Esophagus muscularis mucosa (tissue), 4 donors: Measurements from ENCODE around the gene FLYWCH2. TPM values are rescaled to one million over a fixed set of nuclear protein-coding genes. Genes with fewer than 3 reads are reported as not detected.

Experiments used
- DNase-seq: peaks from one replicate; pipeline ENCODE4 v3.0.0-alpha.2; 2017; ENCODE audit errors: extremely low spot score
- H3K27ac ChIP-seq, 4 donors: fragments of 200-600 bp; sonication (generic); replicated peaks in 1 of 4; 1 replicate in 3 of 4; 2 replicates in 1 of 4; pipeline ENCODE4 v1.5.1; 2016 to 2019; ENCODE audit warnings: mild to moderate bottlenecking in 1 of 4
- H3K27me3 ChIP-seq, 4 donors: fragments of 200-600 bp; sonication (generic); one replicate each; pipeline versions ENCODE4 v1.5.1 to v1.6.0; 2016 to 2019
- H3K36me3 ChIP-seq, 4 donors: fragments of 200-600 bp; sonication (generic); one replicate each; pipeline ENCODE4 v1.5.1; 2016 to 2019
- H3K4me1 ChIP-seq, 4 donors: fragments of 200-600 bp; sonication (generic); one replicate each; pipeline ENCODE4 v1.5.1; 2016 to 2019
- H3K4me3 ChIP-seq, 4 donors: fragments of 200-600 bp; sonication (generic); 1 replicate in 2 of 4; 2 replicates in 2 of 4; pipeline ENCODE4 v1.5.1; 2016 to 2019; ENCODE audit warnings: mild to moderate bottlenecking in 4 of 4, moderate library complexity in 1 of 4
- H3K9me3 ChIP-seq, 4 donors: fragments of 200-600 bp; sonication (generic); 1 replicate in 3 of 4; 2 replicates in 1 of 4; pipeline ENCODE4 v1.5.1; 2016 to 2019
- EP300 ChIP-seq: sonication (generic); formaldehyde crosslinking; IDR thresholded peaks from one replicate; pipeline ENCODE4 v1.6.1; 2017; ENCODE audit warnings: antibody characterized with exemption
- POLR2A ChIP-seq: fragments of 450-650 bp; IDR thresholded peaks from one replicate; pipeline ENCODE4 v1.6.1; 2017; ENCODE audit warnings: antibody characterized with exemption, moderate library complexity, mild to moderate bottlenecking, low read depth
- POLR2AphosphoS5 ChIP-seq, 2 donors: sonication (generic); formaldehyde crosslinking; IDR thresholded peaks; one replicate each; pipeline ENCODE4 v1.6.1; 2017; ENCODE audit warnings: antibody characterized with exemption in 2 of 2
- WGBS: methylation state at CpG from one replicate; pipeline ENCODE4 v1.1.5; 2018; 5-methylcytosine and 5-hydroxymethylcytosine counted together
- intact Hi-C: fragments of 100-400 bp; cut with DNase I; formaldehyde crosslinking; loops from one replicate; pipeline ENCODE4 v1.15.1; 2023
- total RNA-seq, 4 donors: library from RNA; depleted of rRNA; stranded (reverse); fragments of >200 nt; gene quantifications; one replicate each; pipeline versions ENCODE4 v1.1.0 to v1.2.1, GENCODE V29; 2016
- TF ChIP-seq, protein P1 (sequence below), 3 experiments: fragments of 200-600 bp in 2 of 3; fragments of 450-650 bp in 1 of 3; sonication (generic) in 2 of 3; IDR thresholded peaks; one replicate each; pipeline ENCODE4 v1.5.1; 2017 to 2019; ENCODE audit warnings: antibody characterized with exemption in 3 of 3, mild to moderate bottlenecking in 2 of 3, moderate library complexity in 1 of 3

The FLYWCH2 gene
- total RNA-seq, 4 donors from 2014 or later, result 41.9 to 47.2 (median 43.9) TPM

DNA sequence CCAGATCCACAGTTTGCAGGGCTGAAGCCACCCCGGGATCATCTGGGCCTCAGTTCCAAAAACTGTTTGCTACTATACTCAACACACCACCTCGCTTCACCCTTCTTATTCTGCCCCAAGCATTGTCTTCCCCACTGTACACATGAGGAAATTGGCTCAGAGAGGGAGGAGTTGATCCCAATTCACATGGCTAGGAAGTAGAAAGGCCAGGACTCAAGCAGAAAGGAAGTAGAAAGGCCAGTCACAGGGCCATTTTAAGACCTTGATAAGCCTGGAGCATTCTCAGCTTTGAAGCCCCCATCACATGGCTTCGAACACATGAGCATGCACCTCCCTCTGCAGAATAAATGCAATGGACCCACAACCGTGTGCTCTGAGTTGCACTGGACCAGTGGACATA, 17.4 kb upstream of the FLYWCH2 start:
- intact Hi-C loops, result loop anchor here (10.0 kb wide), 1 partner anchor 151 kb away; no protein-coding TSS in a partner anchor
- Histone ChIP-seq H3K9me3 (peaks cover 0 to 9% (median 3%) of the 10 kb centered on the region in 4 donors), H3K27ac (no peak overlapping the region), H3K4me3 (no peak overlapping the region), H3K27me3 (peaks cover 0 to 29% (median under 1%) of the 10 kb centered on the region in 4 donors), H3K4me1 (peaks cover 6 to 12% (median 9%) of the 10 kb centered on the region in 4 donors), H3K36me3 (no peaks in the 10 kb centered on the region)
- WGBS, result 67% methylated on average over 4 of the region's 4 CpGs
- DNase-seq, result no peak
- TF ChIP-seq POLR2A (no peak), EP300 (no peak), POLR2AphosphoS5 (IDR thresholded peaks at IDR 0.05) (no peak)
- TF ChIP-seq, protein P1, sequence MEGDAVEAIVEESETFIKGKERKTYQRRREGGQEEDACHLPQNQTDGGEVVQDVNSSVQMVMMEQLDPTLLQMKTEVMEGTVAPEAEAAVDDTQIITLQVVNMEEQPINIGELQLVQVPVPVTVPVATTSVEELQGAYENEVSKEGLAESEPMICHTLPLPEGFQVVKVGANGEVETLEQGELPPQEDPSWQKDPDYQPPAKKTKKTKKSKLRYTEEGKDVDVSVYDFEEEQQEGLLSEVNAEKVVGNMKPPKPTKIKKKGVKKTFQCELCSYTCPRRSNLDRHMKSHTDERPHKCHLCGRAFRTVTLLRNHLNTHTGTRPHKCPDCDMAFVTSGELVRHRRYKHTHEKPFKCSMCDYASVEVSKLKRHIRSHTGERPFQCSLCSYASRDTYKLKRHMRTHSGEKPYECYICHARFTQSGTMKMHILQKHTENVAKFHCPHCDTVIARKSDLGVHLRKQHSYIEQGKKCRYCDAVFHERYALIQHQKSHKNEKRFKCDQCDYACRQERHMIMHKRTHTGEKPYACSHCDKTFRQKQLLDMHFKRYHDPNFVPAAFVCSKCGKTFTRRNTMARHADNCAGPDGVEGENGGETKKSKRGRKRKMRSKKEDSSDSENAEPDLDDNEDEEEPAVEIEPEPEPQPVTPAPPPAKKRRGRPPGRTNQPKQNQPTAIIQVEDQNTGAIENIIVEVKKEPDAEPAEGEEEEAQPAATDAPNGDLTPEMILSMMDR (IDR thresholded peaks at IDR 0.05), result no peak

- 81% methylated on average over 4 of the region's 4 CpGs for WGBS
- intact Hi-C loops, result loop anchor here (10.0 kb wide), 1 partner anchor 152 kb away; no protein-coding TSS in a partner anchor
- peaks cover 0 to under 1% (median 0%) of the 10 kb centered on the region in 4 donors for H3K9me3 ChIP-seq
- TF ChIP-seq POLR2AphosphoS5 (IDR thresholded peaks at IDR 0.05), result no peak
- TF ChIP-seq EP300, result no peak
- TF ChIP-seq POLR2A, result no peak
- TF ChIP-seq, protein P1 (IDR thresholded peaks at IDR 0.05), result no peak
- no peak overlapping the region for H3K27ac ChIP-seq
- H3K4me1 ChIP-seq, result peaks cover 6 to 12% (median 9%) of the 10 kb centered on the region in 4 donors
- no peak overlapping the region for H3K4me3 ChIP-seq
- peaks cover 0 to 22% (median 0%) of the 10 kb centered on the region in 4 donors for H3K27me3 ChIP-seq
- no peak for DNase-seq
- H3K36me3 ChIP-seq, result no peaks in the 10 kb centered on the region
Observed at GRCh38 chr16:2866431-2866830, 16.6 kb upstream of the FLYWCH2 start.

DNA sequence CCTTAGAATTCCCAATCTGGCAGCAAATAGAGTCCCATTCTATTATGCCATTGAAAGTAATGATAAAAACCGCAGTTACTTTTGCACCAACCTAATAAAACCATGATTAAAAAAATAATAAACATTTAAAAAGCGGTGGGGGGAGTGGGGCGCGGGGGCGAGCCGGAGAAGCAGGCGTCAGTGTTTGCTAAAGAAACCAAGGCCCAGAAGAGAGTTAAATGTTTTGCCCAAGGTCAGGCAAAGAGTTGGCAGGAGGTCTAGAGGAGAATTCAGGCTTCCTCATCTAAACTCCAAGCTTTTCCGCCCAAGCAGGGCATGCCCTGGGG, 15.4 kb upstream of the FLYWCH2 start:
- no peaks in the 10 kb centered on the region for H3K36me3 ChIP-seq
- H3K27ac ChIP-seq, result peak overlapping the region; percentile 88 to 91 (median 90)
- DNase-seq, result no peak
- H3K27me3 ChIP-seq, result peaks cover 0 to 11% (median 0%) of the 10 kb centered on the region in 4 donors
- peaks cover 6 to 12% (median 9%) of the 10 kb centered on the region in 4 donors for H3K4me1 ChIP-seq
- intact Hi-C loops, result loop anchor here (10.0 kb wide), 1 partner anchor 153 kb away; no protein-coding TSS in a partner anchor
- H3K9me3 ChIP-seq, result no peaks in the 10 kb centered on the region
- TF ChIP-seq, protein P1 (IDR thresholded peaks at IDR 0.05), result no peak
- TF ChIP-seq POLR2A, result no peak
- 54% methylated on average over 8 of the region's 8 CpGs for WGBS
- peak overlapping the region; percentile 67 to 75 (median 68) for H3K4me3 ChIP-seq

- 1% methylated on average over 23 of the region's 45 CpGs for WGBS
- Histone ChIP-seq H3K27me3 (peaks cover 0 to 5% (median 0%) of the 10 kb centered on the region in 4 donors), H3K4me3 (peak overlapping the region; percentile 67 to 75 (median 68)), H3K27ac (peak overlapping the region; percentile 88 to 91 (median 90)), H3K9me3 (no peaks in the 10 kb centered on the region), H3K4me1 (peaks cover 6 to 12% (median 9%) of the 10 kb centered on the region in 4 donors), H3K36me3 (no peaks in the 10 kb centered on the region)
- peak; percentile 98 for DNase-seq
- intact Hi-C loops, result loop anchor here (10.0 kb wide), 1 partner anchor 153 kb away; no protein-coding TSS in a partner anchor
- TF ChIP-seq, protein P1 (IDR thresholded peaks at IDR 0.05), result peak in 2 of 3 experiments; percentile 97 to 98
- TF ChIP-seq EP300 (no peak), POLR2A (peak; percentile 59), POLR2AphosphoS5 (IDR thresholded peaks at IDR 0.05) (peak; percentile 82 to 83)
Observed at GRCh38 chr16:2867987-2868789, 14.8 kb upstream of the FLYWCH2 start.
